HepG2 (cell line): Measurements from ENCODE around the gene ANKRD55. TPM values are rescaled to one million over a fixed set of nuclear protein-coding genes. Genes with fewer than 3 reads are reported as not detected.

ENCODE experiments used
- CENPX ChIP-seq: sonication (generic); formaldehyde crosslinking; IDR thresholded peaks from 2 replicates; pipeline ENCODE4 v1.9.0; 2021; ENCODE audit warnings: mild to moderate bottlenecking, missing genetic modification reagents, moderate library complexity
- CHCHD3 ChIP-seq: sonication (generic); formaldehyde crosslinking; IDR thresholded peaks from 2 replicates; pipeline ENCODE4 v1.8.0; 2022; ENCODE audit warnings: mild to moderate bottlenecking, missing genetic modification reagents, moderate library complexity
- CREB1 ChIP-seq, 2 experiments: fragments of 450-650 bp in 1 of 2; IDR thresholded peaks; 2 replicates each; pipeline ENCODE4 v1.6.1; 2016 to 2017; ENCODE audit warnings: control low read depth in 1 of 2, mild to moderate bottlenecking in 1 of 2, missing compliant biosample characterization in 1 of 2, missing genetic modification characterization in 1 of 2
- HNF4A ChIP-seq: sonication (generic); formaldehyde crosslinking; IDR thresholded peaks from 2 replicates; pipeline ENCODE4 v1.4.0; 2020; ENCODE audit warnings: missing genetic modification reagents
- KDM1A ChIP-seq: IDR thresholded peaks from 2 replicates; pipeline ENCODE4 v1.6.1; 2016; ENCODE audit warnings: missing compliant biosample characterization
- MBD4 ChIP-seq: IDR thresholded peaks from 2 replicates; pipeline ENCODE4 v1.6.1; 2012; ENCODE audit warnings: low read length, inconsistent platforms, borderline replicate concordance
- MTA1 ChIP-seq: sonication (generic); formaldehyde crosslinking; IDR thresholded peaks from 2 replicates; pipeline ENCODE4 v1.4.0; 2020; ENCODE audit warnings: missing genetic modification reagents, mild to moderate bottlenecking, borderline replicate concordance
- NFIB ChIP-seq: sonication (generic); formaldehyde crosslinking; IDR thresholded peaks from 2 replicates; pipeline ENCODE4 v1.9.0; 2021; ENCODE audit warnings: missing genetic modification reagents, mild to moderate bottlenecking, borderline replicate concordance
- NKX3-1 ChIP-seq: sonication (generic); formaldehyde crosslinking; IDR thresholded peaks from 2 replicates; pipeline ENCODE4 v1.5.0; 2020; ENCODE audit warnings: missing genetic modification reagents
- ONECUT2 ChIP-seq: sonication (generic); formaldehyde crosslinking; IDR thresholded peaks from 2 replicates; pipeline ENCODE4 v1.4.0; 2020; ENCODE audit warnings: missing genetic modification reagents
- PAF1 ChIP-seq: IDR thresholded peaks from 2 replicates; pipeline ENCODE4 v1.6.1; 2016; ENCODE audit warnings: missing genetic modification reagents, missing compliant biosample characterization
- RFX3 ChIP-seq: IDR thresholded peaks from 2 replicates; pipeline ENCODE4 v1.6.1; 2016; ENCODE audit warnings: missing biosample characterization, missing genetic modification reagents
- TCF7 ChIP-seq: sonication (generic); IDR thresholded peaks from 2 replicates; pipeline ENCODE4 v1.6.1; 2016; ENCODE audit warnings: antibody characterized with exemption, low read depth
- TOE1 ChIP-seq: sonication (generic); formaldehyde crosslinking; IDR thresholded peaks from 2 replicates; pipeline ENCODE4 v1.4.0; 2020; ENCODE audit warnings: mild to moderate bottlenecking, missing genetic modification reagents
- TP53 ChIP-seq: sonication (generic); formaldehyde crosslinking; conservative IDR thresholded peaks from 2 replicates; pipeline ENCODE4 v1.4.0; 2020; ENCODE audit warnings: missing genetic modification reagents
- ZFP90 ChIP-seq: sonication (generic); formaldehyde crosslinking; IDR thresholded peaks from 2 replicates; pipeline ENCODE4 v1.8.0; 2022; ENCODE audit warnings: missing genetic modification reagents, mild to moderate bottlenecking, inconsistent platforms, borderline replicate concordance
- ZNF256 ChIP-seq: sonication (generic); formaldehyde crosslinking; conservative IDR thresholded peaks from 2 replicates; pipeline ENCODE4 v1.4.0; 2020; ENCODE audit warnings: missing genetic modification reagents
- ZNF337 ChIP-seq: sonication (generic); formaldehyde crosslinking; IDR thresholded peaks from 2 replicates; pipeline ENCODE4 v1.5.1; 2020; ENCODE audit warnings: missing genetic modification reagents, low read depth, mild to moderate bottlenecking, borderline replicate concordance
- ZNF383 ChIP-seq: sonication (generic); formaldehyde crosslinking; IDR thresholded peaks from 2 replicates; pipeline ENCODE4 v1.4.0; 2020; ENCODE audit warnings: missing genetic modification reagents, mild to moderate bottlenecking, borderline replicate concordance
- ZNF557 ChIP-seq: sonication (generic); formaldehyde crosslinking; IDR thresholded peaks from 2 replicates; pipeline ENCODE4 v1.4.0; 2020; ENCODE audit warnings: missing genetic modification reagents
- ZNF678 ChIP-seq: sonication (generic); formaldehyde crosslinking; IDR thresholded peaks from 2 replicates; pipeline ENCODE4 v1.4.0; 2020; ENCODE audit warnings: mild to moderate bottlenecking, missing genetic modification reagents
- polyA plus RNA-seq, 8 experiments: library from polyadenylated mRNA; depleted of rRNA in 3 of 8; stranded (reverse) in 7 of 8; unstranded in 1 of 8; fragments of >200 nt; fragmentation: Illumina TruSeq in 4 of 8; extraction: Trizol in 4 of 8; gene quantifications; 2 replicates each; pipeline versions ENCODE4 v1.2.1 to v1.2.3, GENCODE V29; 2011 to 2016; ENCODE audit warnings: low read depth in 4 of 8, missing spikeins in 1 of 8, mixed read lengths in 1 of 8; ENCODE audit not compliant: insufficient read depth in 1 of 8
- total RNA-seq, 5 experiments: library from RNA; depleted of rRNA; stranded (reverse); fragments of >200 nt; fragmentation: Illumina TruSeq; extraction: Trizol; gene quantifications; 2 replicates each; pipeline ENCODE4 v1.2.3, GENCODE V29; 2016; ENCODE audit warnings: low read depth in 1 of 5
- TF ChIP-seq, protein P1 (sequence below): sonication (generic); formaldehyde crosslinking; IDR thresholded peaks from 2 replicates; pipeline ENCODE4 v1.4.0; 2020; ENCODE audit warnings: low read depth, missing genetic modification reagents
- TF ChIP-seq, protein P2 (sequence below): IDR thresholded peaks from 2 replicates; pipeline ENCODE4 v1.4.0; 2020; ENCODE audit warnings: mild to moderate bottlenecking, missing genetic modification reagents

The ANKRD55 gene
- total and polyA plus RNA-seq, 2 of the 13 experiments (the other 11 are each of a cell fraction or from before 2014, with no cell fraction given) = 0.11 to 0.28 TPM

DNA sequence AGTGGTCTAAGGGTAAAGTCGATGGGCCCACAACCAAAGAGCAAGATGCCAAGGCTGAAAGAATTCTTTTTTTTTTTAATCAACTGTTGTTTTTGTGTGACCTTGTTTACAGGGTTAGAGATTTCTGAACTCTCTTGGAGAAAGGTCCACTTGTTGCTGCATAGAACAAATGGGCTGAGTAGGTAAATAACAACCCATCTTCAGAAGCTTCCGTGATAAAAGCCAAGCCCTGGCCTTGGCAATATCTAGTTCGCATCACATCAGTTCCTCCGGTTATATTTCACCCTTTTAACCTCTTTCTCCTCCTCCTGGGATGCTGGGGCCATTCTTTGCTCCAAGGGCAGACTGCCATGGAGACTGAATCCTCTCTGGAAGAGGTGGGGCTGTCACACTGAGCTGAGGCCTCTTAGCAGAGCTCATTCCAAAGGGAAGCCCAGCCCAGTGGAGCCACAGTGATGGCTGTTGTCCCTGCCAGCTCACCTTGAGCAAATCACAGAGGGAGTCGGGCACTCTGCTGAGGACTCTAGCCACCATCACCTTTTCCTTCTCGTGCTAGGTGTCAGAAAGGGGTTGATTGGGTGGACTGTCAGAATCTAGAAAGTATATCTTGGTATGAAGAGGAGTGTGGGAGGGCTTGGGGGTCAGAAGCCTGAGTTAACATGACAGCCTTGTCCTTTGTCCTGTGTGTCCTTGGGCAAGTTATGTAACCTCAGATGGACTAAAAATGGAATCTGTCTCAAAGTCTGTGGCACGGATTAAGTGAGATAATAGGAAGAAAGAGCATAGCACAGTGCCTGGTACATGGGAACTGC, 17.9 kb downstream of the ANKRD55 start (continued):
- TF ChIP-seq, protein P1, sequence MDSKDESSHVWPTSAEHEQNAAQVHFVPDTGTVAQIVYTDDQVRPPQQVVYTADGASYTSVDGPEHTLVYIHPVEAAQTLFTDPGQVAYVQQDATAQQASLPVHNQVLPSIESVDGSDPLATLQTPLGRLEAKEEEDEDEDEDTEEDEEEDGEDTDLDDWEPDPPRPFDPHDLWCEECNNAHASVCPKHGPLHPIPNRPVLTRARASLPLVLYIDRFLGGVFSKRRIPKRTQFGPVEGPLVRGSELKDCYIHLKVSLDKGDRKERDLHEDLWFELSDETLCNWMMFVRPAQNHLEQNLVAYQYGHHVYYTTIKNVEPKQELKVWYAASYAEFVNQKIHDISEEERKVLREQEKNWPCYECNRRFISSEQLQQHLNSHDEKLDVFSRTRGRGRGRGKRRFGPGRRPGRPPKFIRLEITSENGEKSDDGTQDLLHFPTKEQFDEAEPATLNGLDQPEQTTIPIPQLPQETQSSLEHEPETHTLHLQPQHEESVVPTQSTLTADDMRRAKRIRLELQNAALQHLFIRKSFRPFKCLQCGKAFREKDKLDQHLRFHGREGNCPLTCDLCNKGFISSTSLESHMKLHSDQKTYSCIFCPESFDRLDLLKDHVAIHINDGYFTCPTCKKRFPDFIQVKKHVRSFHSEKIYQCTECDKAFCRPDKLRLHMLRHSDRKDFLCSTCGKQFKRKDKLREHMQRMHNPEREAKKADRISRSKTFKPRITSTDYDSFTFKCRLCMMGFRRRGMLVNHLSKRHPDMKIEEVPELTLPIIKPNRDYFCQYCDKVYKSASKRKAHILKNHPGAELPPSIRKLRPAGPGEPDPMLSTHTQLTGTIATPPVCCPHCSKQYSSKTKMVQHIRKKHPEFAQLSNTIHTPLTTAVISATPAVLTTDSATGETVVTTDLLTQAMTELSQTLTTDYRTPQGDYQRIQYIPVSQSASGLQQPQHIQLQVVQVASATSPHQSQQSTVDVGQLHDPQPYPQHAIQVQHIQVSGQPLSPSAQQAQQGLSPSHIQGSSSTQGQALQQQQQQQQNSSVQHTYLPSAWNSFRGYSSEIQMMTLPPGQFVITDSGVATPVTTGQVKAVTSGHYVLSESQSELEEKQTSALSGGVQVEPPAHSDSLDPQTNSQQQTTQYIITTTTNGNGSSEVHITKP = no peak
- TF ChIP-seq HNF4A (CRISPR knock-in tag) (peak; percentile 82), TCF7 (peak; percentile 55), ONECUT2 (no peak), RFX3 (no peak), ZFP90 (no peak), TP53 (CRISPR knock-in tag) (0 out of 2 replicates have a peak, but pooled peaks have one; percentile 47), TOE1 (CRISPR knock-in tag) (no peak), MBD4 (no peak), ZNF383 (CRISPR knock-in tag) (no peak), NFIB (CRISPR knock-in tag) (no peak), MTA1 (CRISPR knock-in tag) (no peak), NKX3-1 (no peak), KDM1A (peak; percentile 65; the same call in 1 of the 2 replicates), CENPX (CRISPR knock-in tag) (no peak), ZNF256 (CRISPR knock-in tag) (no peak), ZNF678 (CRISPR knock-in tag) (no peak), CREB1 (IDR thresholded peaks at IDR 0.05) (no peak), CREB1 (CRISPR knock-in tag; IDR thresholded peaks at IDR 0.05) (no peak), ZNF337 (CRISPR knock-in tag) (no peak), ZNF557 (CRISPR knock-in tag) (0 out of 2 replicates have a peak, but pooled peaks have one; percentile 40), CHCHD3 (CRISPR knock-in tag) (no peak), PAF1 (no peak)
- TF ChIP-seq, protein P2, sequence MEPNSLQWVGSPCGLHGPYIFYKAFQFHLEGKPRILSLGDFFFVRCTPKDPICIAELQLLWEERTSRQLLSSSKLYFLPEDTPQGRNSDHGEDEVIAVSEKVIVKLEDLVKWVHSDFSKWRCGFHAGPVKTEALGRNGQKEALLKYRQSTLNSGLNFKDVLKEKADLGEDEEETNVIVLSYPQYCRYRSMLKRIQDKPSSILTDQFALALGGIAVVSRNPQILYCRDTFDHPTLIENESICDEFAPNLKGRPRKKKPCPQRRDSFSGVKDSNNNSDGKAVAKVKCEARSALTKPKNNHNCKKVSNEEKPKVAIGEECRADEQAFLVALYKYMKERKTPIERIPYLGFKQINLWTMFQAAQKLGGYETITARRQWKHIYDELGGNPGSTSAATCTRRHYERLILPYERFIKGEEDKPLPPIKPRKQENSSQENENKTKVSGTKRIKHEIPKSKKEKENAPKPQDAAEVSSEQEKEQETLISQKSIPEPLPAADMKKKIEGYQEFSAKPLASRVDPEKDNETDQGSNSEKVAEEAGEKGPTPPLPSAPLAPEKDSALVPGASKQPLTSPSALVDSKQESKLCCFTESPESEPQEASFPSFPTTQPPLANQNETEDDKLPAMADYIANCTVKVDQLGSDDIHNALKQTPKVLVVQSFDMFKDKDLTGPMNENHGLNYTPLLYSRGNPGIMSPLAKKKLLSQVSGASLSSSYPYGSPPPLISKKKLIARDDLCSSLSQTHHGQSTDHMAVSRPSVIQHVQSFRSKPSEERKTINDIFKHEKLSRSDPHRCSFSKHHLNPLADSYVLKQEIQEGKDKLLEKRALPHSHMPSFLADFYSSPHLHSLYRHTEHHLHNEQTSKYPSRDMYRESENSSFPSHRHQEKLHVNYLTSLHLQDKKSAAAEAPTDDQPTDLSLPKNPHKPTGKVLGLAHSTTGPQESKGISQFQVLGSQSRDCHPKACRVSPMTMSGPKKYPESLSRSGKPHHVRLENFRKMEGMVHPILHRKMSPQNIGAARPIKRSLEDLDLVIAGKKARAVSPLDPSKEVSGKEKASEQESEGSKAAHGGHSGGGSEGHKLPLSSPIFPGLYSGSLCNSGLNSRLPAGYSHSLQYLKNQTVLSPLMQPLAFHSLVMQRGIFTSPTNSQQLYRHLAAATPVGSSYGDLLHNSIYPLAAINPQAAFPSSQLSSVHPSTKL = peak; percentile 65; the same call in 1 of the 2 replicates
